GM19455 (cell line): ENCODE data around the gene PPP2R2C.

Experiments
- ATAC-seq: cut with Tn5 transposase; IDR thresholded peaks from one replicate; pipeline ENCODE4 v1.9.1; 2021; ENCODE audit not compliant: unreplicated experiment

The PPP2R2C gene

DNA sequence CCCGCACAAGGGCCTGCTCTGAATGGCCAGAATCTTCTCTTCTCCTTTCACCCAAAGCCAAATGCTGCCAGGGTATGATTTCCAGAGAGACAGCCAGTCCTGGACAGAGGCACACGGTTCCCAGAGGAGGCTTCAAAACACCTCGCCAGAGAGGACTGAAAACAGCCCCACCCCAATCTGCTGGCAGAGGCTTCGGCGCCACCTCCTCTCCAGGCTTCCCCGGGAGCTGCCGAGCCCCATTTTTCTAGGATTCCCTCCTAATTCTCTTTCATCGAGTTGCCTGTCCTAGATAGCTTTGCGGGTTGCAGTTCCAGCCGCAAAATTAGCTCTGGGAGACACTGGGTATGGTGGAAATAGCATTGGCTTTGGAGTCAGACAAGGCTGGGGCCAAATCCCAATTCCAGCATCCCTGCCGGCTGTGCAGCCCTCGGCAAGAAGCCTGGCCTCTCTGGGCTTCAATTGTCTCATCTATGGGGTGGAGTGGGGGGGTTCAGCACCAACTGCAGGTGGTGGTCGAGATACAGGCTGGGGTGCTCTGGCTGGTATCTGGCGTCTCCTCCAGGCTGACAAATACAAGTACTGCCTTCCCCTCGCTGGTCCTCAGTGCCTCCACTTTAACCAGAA is 22.6 kb downstream of the PPP2R2C start:
- no peak for ATAC-seq

DNA sequence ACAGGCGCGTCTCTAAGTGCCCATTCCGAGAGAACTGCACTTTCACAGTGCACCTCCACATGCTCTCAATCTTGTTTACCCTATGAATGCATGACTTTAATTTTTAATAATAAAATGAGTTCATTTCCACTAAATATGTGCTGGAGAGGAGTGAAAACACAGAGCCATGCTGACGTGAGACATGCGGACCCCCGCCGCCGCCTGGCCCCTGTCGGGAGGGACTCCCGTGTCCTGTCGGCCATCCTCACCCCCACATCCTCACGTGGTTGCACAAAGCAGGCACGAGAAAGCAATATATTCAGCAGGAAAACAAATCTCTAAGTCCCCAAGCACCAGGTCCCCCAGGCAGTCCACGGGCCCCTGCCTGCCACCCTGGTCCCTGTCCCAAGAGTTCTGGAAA is 23.1 kb downstream of the PPP2R2C start:
- ATAC-seq, result no peak

DNA sequence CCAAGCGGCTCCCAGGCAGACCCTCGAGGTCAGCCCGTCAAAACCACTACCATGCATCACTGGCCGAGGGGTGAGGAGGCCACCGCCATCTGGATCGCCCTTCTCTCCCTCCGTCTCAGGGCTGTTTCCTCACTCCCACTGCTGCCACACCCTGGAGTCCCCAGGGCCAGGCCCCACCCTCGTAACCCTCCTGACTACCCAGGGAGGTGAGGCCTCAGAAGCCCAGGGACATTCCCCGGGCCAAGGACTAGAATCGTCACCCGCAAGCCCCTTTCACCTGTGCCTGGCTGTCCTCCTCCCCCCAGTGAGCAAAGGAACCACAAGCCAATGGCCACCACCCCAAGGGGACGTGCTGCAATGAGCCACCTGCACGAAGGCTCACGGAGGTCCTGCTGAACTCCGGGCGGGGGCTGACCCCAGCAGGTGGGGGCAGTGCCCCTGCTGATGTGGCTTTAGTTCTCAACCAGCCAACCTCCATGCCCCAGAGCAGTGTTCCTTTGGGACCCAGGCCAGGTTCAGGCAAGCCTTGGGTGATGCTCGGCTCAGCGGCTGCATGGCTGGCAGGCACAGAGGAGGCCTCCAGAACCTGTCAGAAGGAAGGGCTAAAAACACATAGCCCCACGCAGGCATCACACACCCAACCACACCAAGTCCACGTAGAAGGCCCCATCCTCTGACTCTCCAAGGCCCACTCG is 23.8 kb downstream of the PPP2R2C start:
- ATAC-seq, result no peak

DNA sequence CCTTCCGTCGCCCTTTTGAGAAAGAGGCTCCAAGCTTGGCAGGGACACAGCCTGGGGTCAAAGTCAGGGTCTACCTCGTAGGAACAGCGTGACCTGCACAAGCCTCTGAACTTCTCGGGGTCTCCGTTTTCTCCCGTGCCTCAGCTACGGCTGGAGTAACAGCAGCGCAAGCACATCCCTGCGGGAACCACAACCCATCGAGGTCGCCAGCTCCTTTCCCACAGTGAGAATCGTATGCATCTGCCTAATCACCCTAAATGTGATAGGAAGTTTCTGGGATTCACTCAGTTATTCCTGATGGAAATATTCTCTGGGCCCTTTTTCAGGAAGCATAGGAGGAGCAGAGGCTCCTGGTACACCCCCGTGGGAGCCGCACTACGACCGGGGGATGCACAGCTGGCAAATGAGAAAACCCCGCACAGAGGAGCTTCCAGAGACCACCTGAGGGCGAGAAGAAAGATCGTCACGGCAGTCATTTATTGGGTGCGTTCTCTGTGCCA is 24.7 kb downstream of the PPP2R2C start:
- ATAC-seq, result no peak

DNA sequence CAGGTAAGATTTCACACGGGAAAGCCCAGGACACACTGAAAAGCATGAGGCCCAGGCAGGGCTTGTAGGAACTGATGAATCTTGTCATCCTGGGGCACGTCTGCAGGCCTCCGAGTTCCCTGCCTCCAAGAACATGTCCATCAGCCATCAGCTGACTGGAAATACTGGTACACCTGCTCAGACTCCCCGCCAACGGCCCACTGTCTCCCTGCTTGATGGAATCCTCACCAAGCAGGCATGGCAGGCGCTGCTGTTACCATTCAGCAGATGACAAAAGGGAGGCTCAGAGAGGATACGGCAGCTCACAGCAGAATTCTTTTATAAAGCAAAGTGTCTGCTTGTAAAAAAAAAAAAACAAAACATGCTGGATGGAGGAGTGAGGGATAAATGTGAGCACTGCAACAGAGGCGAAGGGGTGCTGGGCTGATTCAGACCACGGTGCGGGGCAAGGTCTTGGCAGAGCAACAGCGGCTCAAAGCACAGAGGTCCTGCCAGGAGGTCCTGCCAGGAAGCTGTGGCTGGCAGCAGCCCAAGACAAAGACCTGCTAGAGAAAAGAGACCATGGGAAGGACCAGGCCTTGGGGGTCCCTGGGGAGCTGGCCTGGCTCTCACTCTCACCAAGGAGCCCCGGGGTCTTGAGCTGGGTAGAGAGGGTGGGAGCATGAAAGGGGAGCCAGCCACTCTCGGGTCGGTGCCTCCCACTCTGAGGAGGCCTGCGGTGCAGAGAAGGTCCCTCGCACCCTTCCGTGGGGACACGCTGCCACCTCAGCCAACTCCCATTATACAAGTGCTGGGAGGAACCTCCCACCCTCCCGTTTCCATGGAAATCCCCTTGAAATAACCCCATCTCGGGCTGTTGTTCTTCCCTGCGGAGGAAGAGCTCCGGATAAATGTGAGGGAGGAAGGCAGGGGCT is 25.6 kb downstream of the PPP2R2C start:
- no peak for ATAC-seq

DNA sequence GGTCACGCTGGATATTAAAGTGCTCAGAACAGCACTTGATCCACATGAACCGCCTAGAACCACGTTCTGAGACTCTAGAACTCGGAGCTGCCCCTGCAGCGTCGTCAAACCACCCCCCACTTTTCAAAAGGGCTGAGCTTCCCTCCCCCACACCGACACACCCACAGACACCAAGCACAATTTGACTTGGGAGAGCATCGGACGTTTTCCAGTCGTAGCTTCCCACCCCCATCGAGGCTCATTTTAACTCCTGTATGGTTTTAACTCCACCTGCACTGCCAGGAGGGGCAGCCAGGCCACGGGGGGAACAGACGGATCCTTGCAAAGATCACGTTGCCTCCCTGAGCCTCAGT is 26.3 kb downstream of the PPP2R2C start:
- ATAC-seq, result no peak

DNA sequence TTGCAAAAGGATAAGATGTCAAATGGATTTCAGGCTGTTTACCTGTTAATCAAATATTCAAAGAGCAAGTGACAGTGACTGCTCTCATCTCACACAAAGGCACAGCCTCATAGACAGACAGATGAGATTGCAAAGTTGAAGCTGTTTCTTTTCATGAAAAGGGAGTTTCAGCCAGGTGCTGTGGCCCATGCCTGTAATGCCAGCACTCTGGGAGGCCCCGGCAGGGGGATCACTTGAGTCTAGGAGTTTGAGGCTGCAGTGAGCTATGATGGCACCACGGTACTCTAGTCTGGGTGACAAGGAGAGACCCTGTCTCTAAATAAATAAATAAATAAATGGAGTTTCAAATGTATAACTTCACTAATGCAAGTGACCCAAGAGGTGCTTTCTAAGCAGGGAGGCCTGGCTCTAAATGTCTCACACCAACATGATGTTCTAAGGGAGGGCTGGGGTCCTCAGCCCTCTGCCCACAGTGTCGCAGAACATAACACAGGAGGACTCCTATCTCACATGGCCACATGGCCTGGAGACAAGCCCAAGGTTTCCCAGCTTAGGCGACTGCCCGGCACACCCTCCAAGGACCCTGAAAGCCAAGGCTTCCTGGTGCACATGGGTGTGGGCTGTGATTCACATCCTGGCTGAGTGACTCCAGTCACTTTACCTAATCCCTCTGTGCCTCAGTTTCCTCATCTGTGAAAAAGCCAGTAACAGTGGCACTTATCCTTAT is 26.8 kb downstream of the PPP2R2C start:
- ATAC-seq, result no peak

DNA sequence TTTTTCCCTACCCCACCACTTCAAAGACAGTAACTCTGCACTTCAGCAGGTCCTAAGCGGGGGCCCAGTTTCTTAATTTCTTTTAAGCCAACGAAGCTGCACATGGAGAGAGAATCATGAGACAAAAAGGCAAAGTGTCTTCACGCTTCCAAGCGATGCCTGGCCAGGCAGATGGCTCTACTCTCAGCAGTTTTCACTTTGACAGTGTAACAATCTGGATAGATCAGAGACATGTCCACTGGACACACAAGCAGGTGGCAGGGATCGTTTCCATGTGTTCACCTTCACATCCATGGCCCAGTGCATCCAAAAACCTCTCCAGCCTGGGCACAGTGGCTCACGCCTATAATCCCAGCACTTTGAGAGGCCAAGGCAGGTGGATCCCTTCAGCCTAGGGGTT is 27.8 kb downstream of the PPP2R2C start:
- no peak for ATAC-seq

DNA sequence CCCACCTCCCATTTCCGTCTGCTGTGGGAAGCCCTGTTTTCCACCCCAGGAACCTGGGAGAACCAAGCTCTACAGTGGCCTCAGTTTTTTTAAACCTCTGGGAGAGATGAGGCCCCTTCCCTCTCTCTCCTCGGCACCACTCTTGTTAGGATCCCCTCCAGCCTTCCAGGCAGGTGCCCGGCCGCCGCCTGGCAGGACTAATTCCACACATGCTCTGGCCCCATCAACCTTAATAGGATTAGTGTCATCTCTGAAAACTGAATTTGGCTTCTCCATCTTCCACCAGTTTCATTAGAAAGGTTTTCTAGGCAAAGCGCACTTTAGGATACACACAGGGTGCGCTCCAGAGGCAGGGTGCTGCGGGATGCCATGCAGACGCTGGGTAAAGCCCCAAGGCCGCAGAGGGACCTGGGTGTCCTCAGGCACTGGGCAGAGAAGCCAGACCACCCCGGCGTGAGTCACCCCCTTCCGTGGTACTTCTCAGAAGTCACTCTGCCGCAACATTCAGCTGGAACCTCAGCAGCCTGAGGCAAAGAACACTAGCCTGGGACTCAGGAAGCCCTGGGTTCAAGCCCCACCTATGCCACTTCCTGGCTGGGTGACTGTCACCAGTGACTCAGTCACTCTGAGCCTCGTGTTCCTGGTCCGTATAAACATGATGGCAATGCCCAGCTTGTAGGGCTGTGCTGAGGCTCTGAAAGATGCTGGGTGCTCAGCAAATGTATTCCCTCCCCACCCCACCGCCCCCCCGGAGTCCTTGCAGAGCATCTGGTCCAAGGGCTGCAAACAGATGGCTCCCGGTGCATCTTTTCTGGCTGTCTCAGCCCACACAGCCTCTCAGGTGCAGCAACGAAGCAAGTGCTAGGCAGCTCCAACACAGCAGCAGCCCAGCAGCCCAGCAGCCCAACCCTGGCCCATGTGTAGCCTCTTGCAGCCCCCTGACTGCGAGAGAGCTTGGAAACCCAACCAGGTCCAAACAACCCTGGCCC is 29.1 kb downstream of the PPP2R2C start:
- no peak for ATAC-seq

DNA sequence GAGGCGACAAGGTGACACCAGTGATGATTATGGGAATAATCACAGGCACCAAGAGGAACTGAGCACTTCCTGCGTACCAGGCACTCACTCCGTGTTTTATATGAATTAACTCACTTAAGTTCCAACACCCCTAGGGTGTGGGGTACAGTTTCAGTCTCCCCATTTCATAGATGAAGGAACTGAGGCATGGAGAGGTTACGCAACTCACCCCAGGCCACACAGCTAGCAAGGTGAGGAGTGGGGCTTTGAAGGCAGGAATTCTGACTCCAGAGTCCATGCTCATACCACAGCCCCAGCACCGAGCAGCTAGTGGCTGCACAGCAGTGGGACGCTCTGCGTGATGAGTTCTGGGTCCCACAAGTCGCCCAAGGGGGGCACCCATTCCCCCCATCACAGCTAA is 29.9 kb downstream of the PPP2R2C start:
- no peak for ATAC-seq

DNA sequence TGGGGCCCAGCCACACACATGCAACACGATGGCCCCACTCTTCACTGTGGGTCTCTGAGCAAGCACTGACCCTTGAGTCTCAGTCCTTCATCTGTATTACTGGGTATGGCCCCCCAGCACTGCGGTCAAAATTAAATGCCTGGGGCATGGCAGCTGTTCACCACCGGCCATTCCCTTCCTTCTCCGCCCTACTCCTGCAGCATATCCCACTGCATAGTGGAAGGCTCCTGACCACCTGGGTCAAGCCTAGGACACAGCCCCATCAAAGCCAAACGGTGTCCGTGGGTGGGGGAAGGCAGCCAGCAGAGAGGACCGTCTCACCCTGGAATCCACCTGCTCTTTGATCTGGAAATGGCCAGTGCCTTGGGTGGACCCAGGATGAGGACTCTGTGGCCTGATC is 30.7 kb downstream of the PPP2R2C start:
- no peak for ATAC-seq

DNA sequence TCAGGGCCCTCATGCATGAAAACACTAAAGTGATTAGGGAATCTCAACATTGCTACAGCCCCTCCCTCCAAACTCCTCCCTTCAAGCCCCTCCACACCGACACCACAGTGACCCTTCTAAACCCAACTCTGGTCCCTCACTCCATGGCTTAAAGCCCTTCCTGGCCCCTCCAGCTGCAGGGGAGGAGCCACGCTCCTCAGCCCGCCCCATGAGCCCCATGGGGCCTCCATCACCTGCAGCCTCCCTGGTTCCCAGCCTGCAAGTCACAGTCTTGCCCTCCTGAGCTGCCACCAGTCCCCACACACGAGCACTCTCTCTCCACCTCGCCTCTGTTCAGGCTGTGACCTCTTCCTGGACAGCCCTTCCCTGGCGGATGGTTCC is 31.2 kb downstream of the PPP2R2C start:
- no peak for ATAC-seq

DNA sequence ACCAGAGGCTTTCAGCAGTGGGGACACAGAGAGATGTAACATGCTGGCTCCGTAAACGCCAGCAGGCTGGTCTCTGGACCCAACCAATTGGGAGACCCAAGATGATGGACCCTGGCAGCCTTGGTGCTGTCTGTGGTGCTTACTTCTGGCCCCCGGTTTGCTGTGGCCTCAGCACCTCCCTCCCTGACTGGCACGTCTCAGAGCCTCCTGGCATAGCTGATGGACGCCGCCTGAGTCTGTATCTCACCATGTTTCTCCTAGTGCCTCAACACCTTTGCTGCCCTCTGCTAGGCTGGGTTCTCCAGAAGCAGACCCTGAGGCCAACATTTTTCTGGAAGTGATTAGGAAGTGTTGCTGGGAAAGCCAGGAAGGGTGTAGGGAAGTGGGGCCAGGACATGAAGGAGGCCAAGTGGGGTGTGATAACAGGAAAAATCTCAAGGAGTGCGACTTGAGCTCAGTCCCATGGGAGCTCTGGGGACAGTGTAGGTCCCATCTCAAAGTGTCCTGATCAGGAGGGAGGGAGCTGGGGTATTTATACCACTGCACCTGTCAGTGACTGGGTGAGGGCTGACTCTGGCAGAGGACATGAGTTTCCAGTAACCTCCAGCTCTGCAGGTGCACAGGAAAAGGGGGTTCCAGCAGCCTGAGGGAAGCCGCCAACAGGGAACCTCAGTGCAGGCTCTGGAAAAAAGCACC is 31.8 kb downstream of the PPP2R2C start:
- ATAC-seq, result no peak

DNA sequence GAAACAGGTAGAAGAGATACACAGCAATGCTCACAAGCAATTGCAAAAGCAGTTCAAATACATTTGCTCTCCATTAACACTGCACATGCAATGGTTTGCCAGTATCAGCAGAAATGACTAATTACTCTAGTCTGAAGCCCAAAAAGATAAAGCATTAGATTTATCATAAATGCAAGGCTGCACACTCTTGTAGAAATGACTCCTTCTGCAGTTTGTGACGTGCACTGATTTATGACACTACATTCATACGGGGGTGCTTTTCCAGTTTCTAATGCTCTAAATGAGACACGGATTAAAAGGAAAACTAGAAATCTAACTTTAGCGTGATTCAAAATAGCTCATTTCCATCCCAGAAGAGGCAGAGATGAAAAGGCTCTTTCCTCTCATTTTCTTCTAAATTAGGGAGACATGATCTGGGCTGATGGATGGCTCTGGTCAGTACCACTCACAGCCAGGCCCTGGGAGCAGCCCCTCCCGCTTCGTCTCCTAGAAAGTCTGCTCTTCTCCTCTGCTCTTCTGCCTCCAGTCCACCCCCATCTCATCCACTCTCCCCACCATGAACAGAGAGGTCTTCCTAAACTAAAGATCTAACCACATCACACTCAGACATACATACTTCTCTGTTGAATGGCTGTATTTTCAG is 33.2 kb downstream of the PPP2R2C start:
- ATAC-seq, result no peak

DNA sequence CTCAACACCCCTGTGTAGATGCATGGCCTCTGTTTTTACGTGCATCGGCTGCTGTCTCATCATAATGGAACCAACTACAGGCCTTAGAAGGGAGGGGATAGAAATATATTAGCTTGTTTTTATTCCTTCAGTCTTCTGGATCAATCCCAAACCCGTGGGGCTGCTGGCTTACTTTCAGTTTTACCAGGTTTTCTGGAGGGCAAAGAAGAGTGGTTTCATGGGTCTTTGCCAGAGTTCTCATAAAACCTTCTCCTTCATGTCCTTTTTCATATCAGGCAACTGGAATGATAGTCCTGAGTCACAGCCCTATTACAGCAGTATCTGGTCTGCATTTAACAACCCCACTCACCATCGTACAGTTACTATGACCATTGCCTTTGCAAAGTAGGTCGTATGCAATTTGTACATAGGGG is 34.6 kb downstream of the PPP2R2C start:
- ATAC-seq, result no peak

DNA sequence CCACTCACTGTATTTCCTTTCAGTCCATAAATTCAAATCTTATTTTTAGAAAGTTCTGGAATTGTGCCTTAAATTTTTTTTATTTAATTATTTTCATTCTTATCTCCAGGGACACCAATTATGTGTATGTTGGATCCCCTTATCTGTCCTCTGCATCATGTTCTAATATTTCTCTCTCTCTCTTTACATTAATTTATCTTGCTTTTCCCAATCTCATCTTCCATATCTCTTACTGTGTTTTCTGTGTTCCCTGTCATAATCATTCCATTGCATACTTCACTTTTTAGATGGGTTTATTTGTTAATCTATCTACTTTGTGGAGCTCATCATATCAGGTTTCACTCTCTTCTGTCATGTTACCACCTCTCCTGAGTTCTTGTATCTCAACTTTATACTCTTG is 37.4 kb downstream of the PPP2R2C start:
- no peak for ATAC-seq

DNA sequence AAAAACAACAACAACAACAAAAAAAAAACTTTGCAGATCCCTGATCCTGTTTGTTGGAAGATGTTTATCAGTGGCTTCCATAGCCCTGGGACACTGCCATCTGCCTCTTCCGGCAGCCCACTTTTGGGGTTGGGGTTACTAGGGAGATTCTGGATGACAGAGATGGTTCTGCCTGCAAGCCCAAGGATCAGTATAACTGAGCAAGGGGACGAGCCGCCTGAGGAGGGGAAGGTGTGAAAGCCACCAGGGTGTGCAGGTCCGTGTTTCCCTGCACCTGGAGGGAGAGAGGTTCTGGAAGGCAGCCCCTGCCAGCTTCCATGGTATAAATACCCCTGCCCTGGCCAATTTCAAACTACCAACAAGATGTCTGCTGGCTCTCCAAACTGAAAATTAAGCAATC is 41.5 kb downstream of the PPP2R2C start:
- ATAC-seq, result no peak

DNA sequence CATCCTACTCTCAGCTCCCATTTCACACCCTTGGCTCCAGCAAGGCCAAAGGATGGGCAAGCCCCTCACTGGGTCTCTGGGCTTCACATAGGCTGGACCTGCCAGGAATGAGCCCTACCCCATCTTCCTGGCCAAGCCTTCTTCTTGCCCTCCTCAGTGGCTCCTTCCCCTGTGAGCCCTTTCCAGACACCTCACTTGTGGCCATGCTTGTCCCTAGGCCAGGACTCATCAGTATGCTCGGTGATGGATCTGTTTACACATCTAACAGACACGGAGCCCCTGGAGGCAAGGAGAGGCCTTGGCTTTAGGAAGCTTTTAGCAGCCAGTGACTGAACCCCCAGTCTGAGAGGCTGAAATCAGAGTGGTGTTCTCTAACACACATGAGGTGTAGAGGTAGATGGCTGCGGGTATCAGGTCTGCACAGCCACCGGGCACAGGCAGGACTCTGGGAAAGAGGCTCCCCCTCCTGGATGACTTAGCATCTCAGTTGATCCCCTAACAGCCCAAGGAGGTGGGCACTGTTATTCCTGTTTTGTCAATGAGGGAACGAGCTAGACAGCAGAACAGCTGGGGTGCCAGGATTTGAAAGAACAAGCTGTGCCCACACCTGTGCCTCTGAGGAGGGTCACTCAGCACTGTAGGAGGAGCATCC is 44.8 kb downstream of the PPP2R2C start:
- no peak for ATAC-seq
